HG03045 (cell line): Measurements from ENCODE around the gene LRRC47.
"Not testable (repeated sequence)": the region's sequence is repeated elsewhere in the genome, so short reads cannot be mapped to it uniquely, and the experiment has no call there.

ENCODE experiments used
- ATAC-seq: cut with Tn5 transposase; IDR thresholded peaks from one replicate; pipeline ENCODE4 v1.9.1; 2021; ENCODE audit warnings: mild to moderate bottlenecking, moderate library complexity; ENCODE audit not compliant: unreplicated experiment

Gene LRRC47

GRCh38 chr1:3816331-3817137, 20.2 kb upstream of the LRRC47 start:
- ATAC-seq, result no peak

- ATAC-seq, result no peak
Measured at GRCh38 chr1:3814771-3815561, 18.7 kb upstream of the LRRC47 start.

GRCh38 chr1:3814065-3814464, 17.8 kb upstream of the LRRC47 start:
- ATAC-seq, result no peak

GRCh38 chr1:3811595-3811911, 15.3 kb upstream of the LRRC47 start:
- no peak for ATAC-seq

- ATAC-seq, result not testable (repeated sequence)
Measured at GRCh38 chr1:3810149-3810761, 14.0 kb upstream of the LRRC47 start.

- ATAC-seq, result no peak
Measured at GRCh38 chr1:3809680-3810079, 13.4 kb upstream of the LRRC47 start.

GRCh38 chr1:3807769-3808168, 11.5 kb upstream of the LRRC47 start:
- ATAC-seq, result no peak

GRCh38 chr1:3805038-3805437, 8.7 kb upstream of the LRRC47 start:
- no peak for ATAC-seq

- not testable (repeated sequence) for ATAC-seq
Measured at GRCh38 chr1:3804627-3804944, 8.3 kb upstream of the LRRC47 start.

GRCh38 chr1:3803905-3804626, 7.8 kb upstream of the LRRC47 start:
- ATAC-seq, result no peak

GRCh38 chr1:3800795-3801194, 4.5 kb upstream of the LRRC47 start:
- ATAC-seq, result not testable (repeated sequence)

- no peak for ATAC-seq
Measured at GRCh38 chr1:3799976-3800685, 3.8 kb upstream of the LRRC47 start.

- peak; percentile 27 for ATAC-seq
Measured at GRCh38 chr1:3795453-3796214, 664 bp downstream of the LRRC47 start.

GRCh38 chr1:3790952-3791351, 5.3 kb downstream of the LRRC47 start:
- no peak for ATAC-seq

- ATAC-seq, result no peak
Measured at GRCh38 chr1:3790500-3790923, 5.8 kb downstream of the LRRC47 start.

GRCh38 chr1:3789421-3790300, 6.6 kb downstream of the LRRC47 start:
- no peak for ATAC-seq

- no peak for ATAC-seq
Measured at GRCh38 chr1:3788756-3789420, 7.4 kb downstream of the LRRC47 start.
